Stomach (tissue), 4 donors: Measurements from ENCODE around the gene TYK2.

Experiments used
- CTCF ChIP-seq, 7 experiments: fragments of 450-650 bp in 4 of 7; fragments of 200-600 bp in 3 of 7; sonication (generic) in 3 of 7; IDR thresholded peaks; one replicate each; pipeline ENCODE4 v1.5.1; 2016 to 2019; ENCODE audit warnings: antibody characterized with exemption in 7 of 7, control low read depth in 2 of 7, mild to moderate bottlenecking in 1 of 7
- EP300 ChIP-seq: sonication (generic); formaldehyde crosslinking; IDR thresholded peaks from one replicate; pipeline ENCODE4 v1.6.1; 2017; ENCODE audit warnings: antibody characterized with exemption
- POLR2A ChIP-seq, 4 donors: fragments of 450-650 bp; IDR thresholded peaks; one replicate each; pipeline ENCODE4 v1.6.1; 2016; ENCODE audit warnings: antibody characterized with exemption in 4 of 4, control low read depth in 2 of 4, mild to moderate bottlenecking in 1 of 4, moderate library complexity in 1 of 4

- TF ChIP-seq CTCF (IDR thresholded peaks at IDR 0.05), result no peak
- TF ChIP-seq POLR2A (IDR thresholded peaks at IDR 0.05), result no peak
- TF ChIP-seq EP300, result no peak
Observed at GRCh38 chr19:10356431-10356830, 23.9 kb downstream of the TYK2 start.
